HG03354 (cell line): ENCODE measurements around the gene CDX2.
"Not testable (repeated sequence)": the region's sequence is repeated elsewhere in the genome, so short reads cannot be mapped to it uniquely, and the experiment has no call there.

ENCODE experiments used
- ATAC-seq: cut with Tn5 transposase; IDR thresholded peaks from one replicate; pipeline ENCODE4 v1.9.1; 2021; ENCODE audit warnings: mild to moderate bottlenecking; ENCODE audit not compliant: unreplicated experiment, poor library complexity, severe bottlenecking

The CDX2 gene

DNA sequence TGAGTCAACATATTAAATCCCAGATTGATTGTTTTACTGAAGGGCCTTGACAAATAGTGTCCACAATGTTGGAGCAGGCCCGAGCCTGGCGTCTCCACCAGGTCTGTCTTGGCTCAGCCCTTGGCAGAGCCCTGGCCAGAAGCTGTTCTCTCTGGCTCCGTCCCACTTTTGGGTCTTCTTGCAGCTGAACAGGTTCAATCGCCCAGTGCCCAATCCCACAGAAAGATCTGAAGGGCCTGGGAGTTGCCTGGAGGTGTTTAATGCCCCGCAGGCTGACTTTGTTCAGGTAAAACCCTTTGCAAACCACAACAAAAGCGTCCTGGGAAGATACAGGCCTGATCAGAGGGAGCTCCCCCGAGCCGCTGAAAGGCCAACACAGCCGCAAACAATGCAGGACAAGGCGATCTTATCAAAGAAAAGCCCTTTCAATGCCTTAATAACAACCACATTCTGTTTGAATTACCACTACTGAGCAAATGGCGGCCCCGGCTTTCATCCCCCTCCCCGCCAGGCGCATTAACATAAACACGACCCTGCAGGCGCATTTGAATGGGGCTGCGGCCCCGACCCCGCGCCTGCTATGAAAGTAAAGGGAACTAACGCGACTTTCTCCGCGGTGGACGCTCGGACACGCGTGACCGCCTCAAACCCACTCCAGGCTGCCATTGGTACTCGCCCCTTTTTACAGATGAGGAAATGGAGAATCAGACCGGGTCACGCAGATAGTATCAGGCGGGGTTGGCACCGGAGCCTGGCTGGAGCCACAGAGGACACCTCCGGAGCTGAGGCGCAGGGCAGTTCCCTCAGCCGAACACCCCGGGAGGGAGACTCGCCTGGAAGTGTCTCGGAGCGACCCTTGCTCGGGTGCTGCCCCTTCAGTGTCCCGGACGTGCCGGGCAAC is 3.1 kb downstream of the CDX2 start:
- no peak for ATAC-seq

DNA sequence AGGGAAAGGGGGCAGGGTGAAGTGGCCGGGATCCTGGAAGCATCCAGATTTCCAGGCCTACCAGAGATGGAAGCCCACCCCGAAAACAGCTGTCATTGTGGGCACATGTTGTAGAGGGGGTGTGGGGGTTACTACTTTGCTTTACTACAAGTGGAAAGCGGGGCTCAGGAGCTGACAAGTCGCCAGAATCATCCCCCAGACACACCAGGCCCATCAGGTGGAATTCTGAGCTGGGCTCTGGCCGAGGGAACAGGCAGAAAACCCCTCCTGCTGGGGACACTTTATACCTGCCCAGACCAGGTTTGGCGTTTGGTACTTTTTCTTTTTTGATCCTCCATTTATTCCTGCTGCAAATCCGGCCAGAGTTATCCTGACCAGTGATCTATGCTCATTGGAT is 3.8 kb downstream of the CDX2 start:
- ATAC-seq, result no peak

DNA sequence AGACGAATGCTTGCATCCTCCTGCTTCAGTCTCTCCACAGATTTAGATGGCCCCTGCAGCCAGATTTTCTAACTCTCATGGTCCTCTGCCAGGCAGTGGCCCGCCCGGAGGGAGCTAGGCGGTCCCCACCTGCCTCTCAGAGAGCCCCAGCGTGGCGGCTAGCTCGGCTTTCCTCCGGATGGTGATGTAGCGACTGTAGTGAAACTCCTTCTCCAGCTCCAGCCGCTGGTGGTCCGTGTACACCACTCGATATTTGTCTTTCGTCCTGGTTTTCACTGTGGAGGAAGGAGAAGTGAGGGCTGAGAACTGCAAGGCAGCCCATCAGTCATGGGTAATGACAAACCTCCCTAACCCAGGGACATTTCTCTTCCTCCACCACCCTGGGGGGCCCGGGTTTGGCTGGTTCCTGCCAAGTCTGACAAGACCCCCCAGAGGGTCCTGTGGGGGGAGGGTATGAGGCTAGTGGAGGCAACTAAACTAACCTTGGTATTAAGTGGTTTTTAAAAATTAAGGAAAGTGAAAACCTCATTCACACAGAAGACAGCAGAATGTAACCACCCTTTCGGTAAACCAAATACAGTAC is 4.3 kb downstream of the CDX2 start:
- no peak for ATAC-seq

DNA sequence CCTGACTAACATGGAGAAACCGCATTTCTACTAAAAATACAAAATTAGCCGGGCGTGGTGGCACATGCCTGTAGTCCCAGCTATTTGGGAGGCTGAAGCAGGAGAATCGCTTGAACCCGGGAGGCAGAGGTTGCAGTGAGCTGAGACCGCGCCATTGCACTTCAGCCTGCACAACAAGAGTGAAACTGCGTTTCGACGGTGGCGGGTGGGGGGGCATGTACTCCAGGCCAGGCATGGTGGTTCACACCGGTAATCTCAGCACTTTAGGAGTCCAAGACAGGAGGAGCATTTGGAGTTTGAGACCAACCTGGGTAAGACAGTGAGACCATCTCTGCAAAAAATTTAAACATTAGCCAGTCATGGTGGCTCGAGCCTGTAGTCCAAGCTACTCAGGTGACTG is 4.9 kb downstream of the CDX2 start:
- ATAC-seq, result not testable (repeated sequence)

DNA sequence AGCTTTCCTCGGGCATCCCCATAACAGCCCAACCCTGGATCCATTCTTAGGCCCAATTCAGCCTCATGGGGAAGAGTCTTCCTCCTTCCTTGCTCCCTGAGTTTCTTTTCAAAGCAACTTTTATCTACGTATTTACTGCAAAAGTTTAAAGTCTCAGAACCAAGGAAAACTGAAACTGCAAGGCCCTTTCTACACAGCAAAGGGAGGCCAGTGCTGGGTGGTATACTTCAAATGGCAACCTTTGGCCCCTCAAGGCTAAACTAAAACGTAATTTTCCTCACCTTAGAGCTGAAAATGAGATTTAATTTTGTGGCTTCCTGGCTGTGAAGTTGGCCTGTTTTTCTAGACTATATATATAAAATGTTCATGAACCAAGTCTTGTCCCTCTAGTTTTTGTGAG is 5.6 kb downstream of the CDX2 start:
- no peak for ATAC-seq

DNA sequence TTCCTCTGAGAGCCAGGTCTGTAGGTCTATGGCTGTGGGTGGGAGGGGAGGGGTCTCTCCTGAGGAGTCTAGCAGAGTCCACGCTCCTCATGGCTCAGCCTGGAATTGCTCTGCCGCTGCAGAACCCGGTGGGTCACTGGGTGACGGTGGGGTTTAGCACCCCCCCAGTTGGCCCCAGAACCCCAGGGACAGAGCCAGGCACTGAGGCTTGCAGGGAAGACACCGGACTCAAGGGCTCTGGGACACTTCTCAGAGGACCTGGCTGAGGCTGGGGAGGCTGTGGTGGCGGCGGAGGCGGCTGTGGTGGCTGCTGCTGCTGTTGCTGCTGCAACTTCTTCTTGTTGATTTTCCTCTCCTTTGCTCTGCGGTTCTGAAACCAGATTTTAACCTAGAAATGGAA is 6.1 kb downstream of the CDX2 start:
- no peak for ATAC-seq

DNA sequence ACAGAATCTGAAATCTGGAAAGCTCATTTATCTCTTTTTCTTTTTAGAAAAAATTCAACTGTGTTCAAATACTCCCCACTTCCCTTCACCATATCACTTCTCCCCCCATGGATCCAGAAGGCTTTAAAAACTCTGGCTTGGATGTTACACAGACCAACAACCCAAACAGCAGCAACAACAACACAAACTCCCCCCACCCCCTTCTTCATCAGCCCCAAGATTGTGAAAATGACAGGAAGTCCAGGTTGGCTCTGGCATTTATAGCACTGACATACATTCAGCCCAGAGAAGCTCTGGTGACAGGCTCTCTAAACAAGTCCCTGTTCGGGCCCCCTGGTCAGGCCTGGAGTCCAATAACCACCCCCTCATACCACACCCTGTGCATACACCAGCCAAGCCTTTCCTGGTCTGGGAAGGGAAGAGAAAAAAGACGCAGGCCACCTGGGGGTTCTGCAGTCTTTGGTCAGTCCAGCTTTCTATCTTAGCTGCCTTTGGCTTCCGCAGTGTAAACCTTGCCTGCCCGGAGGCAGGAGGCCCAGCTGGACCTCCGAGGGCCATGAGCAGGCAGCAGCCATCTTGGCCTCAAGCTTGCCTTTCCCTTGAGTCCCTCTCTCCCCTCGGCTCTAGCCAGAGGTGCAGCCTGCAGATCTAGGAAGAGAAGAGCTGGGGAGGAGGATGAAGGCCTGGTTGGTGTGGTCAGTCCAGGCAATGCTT is 6.8 kb downstream of the CDX2 start:
- no peak for ATAC-seq

DNA sequence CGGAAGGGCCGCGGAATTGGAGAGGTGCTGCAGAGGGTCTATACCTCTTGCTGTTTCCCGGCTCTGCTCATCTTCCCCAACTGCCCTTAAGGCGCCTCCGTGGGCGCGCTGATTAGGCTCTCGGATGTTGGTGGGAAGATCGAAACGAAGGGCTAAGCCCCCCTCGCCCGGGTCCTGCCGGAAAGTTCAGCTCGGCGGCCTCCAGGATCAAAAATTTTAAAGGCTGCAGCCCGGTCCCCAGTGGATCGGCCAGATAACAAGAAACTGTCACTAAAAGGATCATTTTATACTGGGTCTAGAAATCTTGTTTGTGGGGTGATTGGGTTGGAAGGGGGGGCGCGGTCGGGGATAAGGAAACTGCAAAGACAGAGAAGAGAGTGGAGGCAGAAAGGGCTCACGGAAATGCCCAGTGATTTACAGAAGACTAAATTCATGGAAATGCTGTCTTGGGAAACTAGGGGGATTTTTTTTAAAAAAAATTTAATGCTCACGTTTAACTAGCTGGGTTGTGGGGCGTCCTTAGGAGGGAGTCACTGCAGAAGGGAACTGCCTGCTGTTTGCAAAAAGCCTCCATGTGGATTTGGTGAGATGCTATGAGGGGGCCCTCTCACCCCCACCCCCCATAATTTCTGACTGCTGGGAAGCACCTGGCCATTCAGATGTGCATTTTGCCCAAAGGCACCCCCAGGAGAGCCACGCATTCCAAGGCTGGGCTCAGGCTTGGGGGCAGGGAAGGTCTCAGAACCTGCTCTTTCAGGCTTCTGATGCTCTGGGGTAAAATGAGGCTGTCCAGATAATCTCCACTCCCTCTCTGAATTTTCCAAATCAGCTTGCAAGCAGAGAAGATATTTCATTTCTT is 7.7 kb downstream of the CDX2 start:
- ATAC-seq, result peak; percentile 10

DNA sequence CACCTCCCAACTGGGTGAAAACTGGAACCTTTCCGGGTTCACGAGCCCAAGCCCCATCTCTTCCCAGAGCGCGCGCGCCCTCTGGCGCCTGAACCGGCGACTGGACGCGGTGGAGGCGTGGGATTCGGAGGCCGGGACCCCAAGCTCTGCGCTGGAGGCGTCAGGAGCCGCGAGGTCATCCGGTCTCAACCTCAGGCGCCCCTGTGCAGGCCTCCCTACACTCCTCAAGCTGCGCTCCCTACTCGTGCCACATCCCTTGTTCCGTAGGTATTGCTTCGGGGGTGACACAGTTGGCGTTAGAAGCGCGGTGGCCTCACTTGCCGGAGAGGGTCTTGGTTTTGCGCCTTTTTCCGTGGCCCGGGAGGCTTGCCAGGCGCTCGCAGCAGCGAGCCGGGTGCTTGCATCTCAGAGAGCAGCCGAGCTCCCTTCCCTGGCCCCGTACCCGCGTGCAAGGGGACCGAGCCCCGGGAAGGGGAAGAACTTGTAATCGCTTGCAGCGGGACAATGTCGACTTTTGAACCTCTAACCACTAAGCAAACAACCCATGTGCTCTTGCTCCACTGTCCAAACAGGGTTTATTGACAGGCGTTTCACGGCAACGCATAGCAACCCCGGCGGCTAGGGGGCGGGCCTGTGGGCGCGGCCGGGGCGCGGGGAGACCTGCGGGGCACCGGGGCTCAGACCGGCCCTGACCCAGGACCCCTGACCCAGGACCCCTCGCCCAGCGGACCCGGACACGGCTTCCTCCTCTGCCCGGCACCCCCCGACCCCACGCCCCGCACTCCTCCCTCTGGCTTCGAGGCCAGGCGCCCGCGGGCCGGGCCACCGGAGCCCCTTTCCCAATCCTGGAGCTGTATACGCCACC is 8.5 kb downstream of the CDX2 start:
- ATAC-seq, result peak; percentile 64

DNA sequence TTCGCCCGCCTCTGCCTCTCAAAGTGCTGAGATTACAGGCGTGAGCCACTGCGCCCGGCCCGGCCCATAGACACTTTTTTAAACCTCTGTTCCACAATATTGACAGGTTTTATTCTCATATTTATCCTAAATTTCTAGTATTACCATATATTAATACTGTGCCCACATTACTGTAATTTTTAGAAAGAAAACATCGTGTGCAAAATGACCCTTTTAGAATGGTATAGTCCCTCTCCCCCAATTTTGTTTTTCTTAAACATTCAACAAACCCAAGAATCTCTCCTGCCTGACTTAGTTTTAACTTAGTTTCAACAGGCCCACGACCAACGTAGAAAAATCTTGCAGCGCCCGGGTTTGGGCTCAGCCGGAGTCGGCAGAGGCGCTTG is 9.1 kb downstream of the CDX2 start:
- no peak for ATAC-seq

DNA sequence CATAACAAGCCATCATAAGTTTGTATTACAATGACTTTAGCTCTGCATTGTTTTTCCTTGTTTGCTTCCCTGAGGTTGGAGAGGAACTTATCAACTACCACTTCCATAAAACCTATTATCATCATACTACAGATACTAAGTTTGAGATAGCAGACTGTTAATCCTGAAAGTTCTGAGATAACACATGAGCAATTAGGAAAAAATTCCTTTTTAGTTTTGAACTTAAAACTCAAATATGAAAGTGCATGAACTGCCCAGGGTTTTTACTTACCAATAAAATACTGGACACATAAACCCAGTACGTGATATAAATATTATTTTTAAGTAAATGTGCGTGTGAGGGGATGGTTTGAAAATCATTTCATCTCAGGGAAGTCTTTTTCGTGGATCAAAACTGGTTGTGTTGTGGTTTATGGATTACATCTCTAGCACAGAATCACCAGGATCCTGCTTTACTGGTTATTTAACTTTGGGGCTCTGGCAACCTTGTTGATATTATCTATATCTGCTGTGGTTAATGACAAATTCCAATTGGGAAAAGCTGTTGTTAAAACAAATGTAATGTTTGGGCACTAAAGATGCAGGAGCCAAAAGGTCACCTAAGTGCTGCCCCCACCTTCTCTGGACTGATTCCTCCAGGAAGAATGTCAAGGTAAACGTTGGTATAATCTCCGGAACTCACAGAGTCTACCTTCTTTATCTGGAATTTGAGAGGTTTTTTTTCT is 12.4 kb downstream of the CDX2 start:
- ATAC-seq, result no peak

DNA sequence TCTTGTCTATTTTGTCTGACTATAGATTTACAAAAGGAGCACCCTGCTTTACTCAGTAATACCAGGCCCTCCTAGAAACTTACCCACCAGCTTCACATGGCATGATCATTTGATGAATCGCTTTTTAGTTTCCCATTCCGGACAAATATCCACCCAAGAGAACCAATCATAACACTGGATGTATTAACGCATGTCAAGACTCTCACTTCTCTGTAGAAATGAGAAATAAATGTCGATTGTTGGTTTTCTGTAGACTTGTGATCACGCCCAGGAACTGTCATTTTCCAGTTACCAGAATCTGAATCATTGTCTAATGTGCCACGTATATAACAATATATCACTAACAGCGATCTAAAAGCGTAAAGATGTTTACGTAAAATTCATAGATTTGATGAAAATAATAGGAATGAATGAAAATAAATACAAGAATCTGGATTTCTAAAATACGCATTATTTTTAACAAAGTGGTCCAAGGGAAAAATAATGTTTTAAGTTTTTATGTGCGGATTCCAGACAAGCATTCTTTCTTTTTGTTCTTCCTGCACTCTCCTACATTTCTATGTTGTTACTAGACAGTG is 14.0 kb downstream of the CDX2 start:
- ATAC-seq, result no peak

DNA sequence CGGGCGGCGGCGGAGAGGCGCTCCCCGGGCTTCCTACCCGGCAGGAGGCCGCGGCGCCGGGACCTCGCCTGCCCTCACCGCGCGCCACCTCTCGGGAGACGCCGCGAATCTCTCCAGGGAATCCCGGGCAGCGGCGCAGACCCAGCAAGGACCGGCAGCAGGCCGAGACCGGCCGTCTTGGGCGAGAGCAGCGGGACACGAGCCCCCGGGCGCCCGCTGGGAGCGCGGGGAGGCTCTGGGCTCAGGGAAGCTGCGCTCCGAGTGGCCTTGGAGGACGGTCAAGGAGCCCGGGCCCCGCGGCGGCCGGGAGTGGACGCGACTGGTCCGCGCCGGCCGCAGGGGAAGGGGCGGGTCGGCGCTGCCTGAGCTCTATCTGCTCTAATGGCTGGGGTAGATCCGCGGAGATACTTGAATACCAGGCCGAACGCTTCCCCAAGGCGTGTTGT is 14.7 kb downstream of the CDX2 start:
- ATAC-seq, result peak; percentile 30

DNA sequence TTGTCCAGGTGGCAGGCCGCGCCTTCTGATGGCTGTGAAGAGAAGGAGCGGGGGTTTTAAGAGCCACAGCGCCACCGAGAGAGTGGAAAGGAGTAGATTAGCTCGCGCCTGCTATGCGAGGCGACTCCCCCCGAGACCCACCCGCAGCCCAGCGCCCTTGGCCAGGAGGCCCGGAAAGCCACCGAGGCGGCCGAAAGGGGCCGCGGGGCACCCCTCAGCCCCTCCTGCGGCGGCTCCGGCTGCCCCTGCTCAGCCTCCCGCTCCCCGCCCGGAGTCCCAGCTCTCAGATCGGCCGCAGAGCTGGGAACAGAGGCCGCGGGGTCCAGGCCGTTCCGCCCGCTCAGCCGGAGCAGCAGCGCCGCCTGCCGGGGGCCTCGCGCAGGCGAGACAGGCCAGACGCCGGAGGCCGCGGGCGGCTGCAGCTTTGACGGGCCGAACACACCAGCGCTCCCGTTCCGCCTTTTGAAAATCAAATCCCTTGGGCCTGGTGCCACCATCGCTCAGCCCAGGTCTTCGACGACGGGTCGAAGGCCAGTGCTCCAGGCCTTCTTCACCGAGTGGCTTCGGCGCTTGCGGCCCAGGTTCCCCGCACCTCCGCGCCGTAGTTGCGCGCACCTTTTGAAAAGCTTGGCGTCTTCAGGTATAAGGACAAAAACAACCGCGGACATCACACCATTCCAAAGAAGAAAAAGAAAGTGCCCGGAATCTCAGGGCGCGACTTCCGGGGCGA is 15.3 kb downstream of the CDX2 start:
- ATAC-seq, result peak; percentile 92

DNA sequence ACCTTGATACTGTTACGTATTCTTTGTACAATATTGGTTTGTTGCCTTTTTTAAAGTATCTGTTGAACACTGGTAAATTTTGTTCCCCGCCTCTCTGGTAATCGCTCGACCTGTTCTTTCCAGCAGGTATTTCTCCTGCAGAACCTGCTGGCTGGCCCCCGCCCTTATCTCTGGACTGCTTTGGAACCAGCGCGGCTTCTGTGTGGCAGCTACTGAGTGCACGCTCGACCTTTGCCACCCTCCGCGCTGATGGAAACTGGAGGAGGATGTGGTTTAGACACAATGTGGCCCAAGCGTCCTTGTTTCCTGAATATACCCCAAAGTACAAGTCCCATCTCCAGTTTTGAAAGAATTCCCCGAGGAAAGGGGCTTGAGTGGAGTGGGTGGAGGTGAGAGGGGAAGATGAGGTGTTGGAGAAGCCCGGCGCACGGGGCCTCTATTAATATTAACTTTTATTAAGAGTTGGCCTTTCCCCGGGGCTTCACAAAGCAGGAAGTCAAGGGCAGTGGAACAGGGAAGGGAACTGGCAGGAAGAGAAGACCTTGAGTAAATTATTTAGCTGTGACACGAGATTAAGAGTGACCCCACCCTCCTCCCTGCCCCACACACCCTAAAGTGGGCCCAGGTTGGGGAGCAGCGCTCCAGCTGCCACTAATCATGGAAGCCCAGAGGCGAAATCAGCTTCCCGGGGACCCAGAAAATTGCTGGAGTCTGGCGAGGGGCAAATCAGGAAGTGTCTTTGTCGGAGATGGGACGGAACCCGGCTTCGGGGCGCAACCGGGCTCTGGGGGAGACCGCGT is 16.0 kb downstream of the CDX2 start:
- no peak for ATAC-seq

DNA sequence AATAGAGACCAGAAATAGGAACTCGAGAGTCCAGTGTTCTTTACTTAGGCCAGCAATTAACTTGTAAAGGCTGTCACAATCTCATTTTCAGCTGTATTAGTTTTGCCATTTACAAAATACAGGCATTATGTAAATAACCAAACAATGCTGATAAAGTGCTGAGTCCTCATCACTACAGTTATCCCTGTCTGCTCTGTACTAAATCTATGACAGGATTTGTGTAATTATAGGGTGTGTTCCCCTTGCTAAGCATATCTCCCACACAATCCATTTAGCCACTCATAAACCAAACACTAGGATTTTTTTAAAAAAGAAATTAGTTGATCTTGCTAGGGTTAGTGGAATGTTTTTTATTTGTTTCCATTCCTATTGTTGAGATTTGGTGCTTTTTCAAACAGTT is 26.1 kb downstream of the CDX2 start:
- no peak for ATAC-seq
